Measurements from ENCODE around the gene DGKD. TPM values are rescaled to one million over a fixed set of nuclear protein-coding genes. Genes with fewer than 3 reads are reported as not detected.

DGKD gene
- total RNA-seq, 2 experiments from 2014 or later = 92.1 to 94.2 TPM

GRCh38 chr2:233414777-233415570 is 60.7 kb downstream of the DGKD start:
- Mint-ChIP-seq H3K27me3 (ENCODE audit: low read depth) (no peaks in the 10 kb centered on the region), H3K36me3 (ENCODE audit: low read depth) (peaks cover 81% of the 10 kb centered on the region), H3K27ac (peak overlapping the region; percentile 77), H3K9me3 (ENCODE audit: insufficient read depth) (peaks cover 20% of the 10 kb centered on the region), H3K4me3 (peak overlapping the region; percentile 41), H3K4me1 (ENCODE audit: low read depth) (peaks cover 88% of the 10 kb centered on the region)
- peak; percentile 43 for ATAC-seq
- ChIA-PET POLR2A (no interaction called here), CTCF (interaction anchor here (0.8 to 9.6 kb wide), 6 partner anchors 11 to 361 kb away, joined by 3 to 180 read pairs (median 5); no protein-coding TSS in a partner anchor)
- DNase-seq = peak; percentile 60

GRCh38 chr2:233416199-233416598 is 61.9 kb downstream of the DGKD start:
- ATAC-seq (no peak), DNase-seq (no peak)
- ChIA-PET CTCF (interaction anchor here (0.9 to 9.6 kb wide), 5 partner anchors 12 to 58 kb away, joined by 3 to 180 read pairs (median 6); no protein-coding TSS in a partner anchor), POLR2A (no interaction called here)
- H3K27me3 Mint-ChIP-seq (ENCODE audit: low read depth) = no peaks in the 10 kb centered on the region
- H3K4me3 Mint-ChIP-seq = peak overlapping the region; percentile 13
- peak overlapping the region; percentile 31 for H3K27ac Mint-ChIP-seq
- peaks cover 88% of the 10 kb centered on the region for H3K4me1 Mint-ChIP-seq (ENCODE audit: low read depth)
- H3K36me3 Mint-ChIP-seq (ENCODE audit: low read depth) = peaks cover 76% of the 10 kb centered on the region
- peaks cover 17% of the 10 kb centered on the region for H3K9me3 Mint-ChIP-seq (ENCODE audit: insufficient read depth)

DNA sequence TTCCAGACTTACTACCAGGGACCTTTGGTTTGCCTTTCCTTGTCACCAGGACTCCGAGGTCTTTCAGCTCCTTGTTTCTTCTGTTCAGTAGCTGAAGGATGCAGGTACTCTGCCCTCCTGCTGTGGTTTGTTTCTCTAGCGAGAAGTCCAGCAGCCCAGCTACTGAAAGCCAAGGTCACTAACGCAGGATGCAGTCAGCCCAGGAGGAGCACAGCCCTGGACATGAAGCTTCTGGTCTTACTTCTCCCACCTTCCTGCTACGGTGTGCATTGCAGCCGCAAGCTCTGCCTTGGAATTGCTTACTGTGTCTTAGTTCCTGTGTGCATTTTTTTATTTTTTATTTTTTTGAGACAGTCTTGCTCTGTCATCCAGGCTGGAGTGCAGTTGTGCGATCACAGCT is 62.4 kb downstream of the DGKD start:
- Mint-ChIP-seq H3K4me3 (no peak overlapping the region), H3K27ac (no peak overlapping the region), H3K36me3 (ENCODE audit: low read depth) (peaks cover 74% of the 10 kb centered on the region), H3K27me3 (ENCODE audit: low read depth) (no peaks in the 10 kb centered on the region), H3K4me1 (ENCODE audit: low read depth) (peaks cover 88% of the 10 kb centered on the region), H3K9me3 (ENCODE audit: insufficient read depth) (peaks cover 12% of the 10 kb centered on the region)
- ChIA-PET POLR2A (no interaction called here), CTCF (interaction anchor here (0.9 to 9.6 kb wide), 4 partner anchors 13 to 59 kb away, joined by 3 to 180 read pairs (median 42); no protein-coding TSS in a partner anchor)
- no peak for ATAC-seq
- DNase-seq = no peak

- peaks cover 74% of the 10 kb centered on the region for H3K36me3 Mint-ChIP-seq (ENCODE audit: low read depth)
- no peak overlapping the region for H3K27ac Mint-ChIP-seq
- ChIA-PET POLR2A (no interaction called here), CTCF (interaction anchor here (1.6 to 9.6 kb wide), 3 partner anchors 13 to 64 kb away, joined by 4 to 180 read pairs (median 81); no protein-coding TSS in a partner anchor)
- no peak overlapping the region for H3K4me3 Mint-ChIP-seq
- no peak for DNase-seq
- no peaks in the 10 kb centered on the region for H3K27me3 Mint-ChIP-seq (ENCODE audit: low read depth)
- peaks cover 8% of the 10 kb centered on the region for H3K9me3 Mint-ChIP-seq (ENCODE audit: insufficient read depth)
- no peak for ATAC-seq
- H3K4me1 Mint-ChIP-seq (ENCODE audit: low read depth) = peaks cover 93% of the 10 kb centered on the region
Measured at GRCh38 chr2:233417282-233417681, 63.0 kb downstream of the DGKD start.

GRCh38 chr2:233418052-233418760 is 63.9 kb downstream of the DGKD start:
- H3K27me3 Mint-ChIP-seq (ENCODE audit: low read depth) = no peaks in the 10 kb centered on the region
- peak overlapping the region; percentile 67 for H3K4me3 Mint-ChIP-seq
- peaks cover 97% of the 10 kb centered on the region for H3K4me1 Mint-ChIP-seq (ENCODE audit: low read depth)
- ATAC-seq (no peak), DNase-seq (no peak)
- CTCF ChIA-PET = interaction anchor here (0.7 to 9.6 kb wide), 8 partner anchors 8 to 150 kb away, joined by 3 to 180 read pairs (median 6); no protein-coding TSS in a partner anchor
- H3K27ac Mint-ChIP-seq = peak overlapping the region; percentile 92
- POLR2A ChIA-PET = interaction anchor here (0.8 to 2.5 kb wide), 5 partner anchors 9 to 34 kb away, joined by 3 to 13 read pairs (median 4); no protein-coding TSS in a partner anchor
- peaks cover 2% of the 10 kb centered on the region for H3K9me3 Mint-ChIP-seq (ENCODE audit: insufficient read depth)
- peaks cover 75% of the 10 kb centered on the region for H3K36me3 Mint-ChIP-seq (ENCODE audit: low read depth)

DNA sequence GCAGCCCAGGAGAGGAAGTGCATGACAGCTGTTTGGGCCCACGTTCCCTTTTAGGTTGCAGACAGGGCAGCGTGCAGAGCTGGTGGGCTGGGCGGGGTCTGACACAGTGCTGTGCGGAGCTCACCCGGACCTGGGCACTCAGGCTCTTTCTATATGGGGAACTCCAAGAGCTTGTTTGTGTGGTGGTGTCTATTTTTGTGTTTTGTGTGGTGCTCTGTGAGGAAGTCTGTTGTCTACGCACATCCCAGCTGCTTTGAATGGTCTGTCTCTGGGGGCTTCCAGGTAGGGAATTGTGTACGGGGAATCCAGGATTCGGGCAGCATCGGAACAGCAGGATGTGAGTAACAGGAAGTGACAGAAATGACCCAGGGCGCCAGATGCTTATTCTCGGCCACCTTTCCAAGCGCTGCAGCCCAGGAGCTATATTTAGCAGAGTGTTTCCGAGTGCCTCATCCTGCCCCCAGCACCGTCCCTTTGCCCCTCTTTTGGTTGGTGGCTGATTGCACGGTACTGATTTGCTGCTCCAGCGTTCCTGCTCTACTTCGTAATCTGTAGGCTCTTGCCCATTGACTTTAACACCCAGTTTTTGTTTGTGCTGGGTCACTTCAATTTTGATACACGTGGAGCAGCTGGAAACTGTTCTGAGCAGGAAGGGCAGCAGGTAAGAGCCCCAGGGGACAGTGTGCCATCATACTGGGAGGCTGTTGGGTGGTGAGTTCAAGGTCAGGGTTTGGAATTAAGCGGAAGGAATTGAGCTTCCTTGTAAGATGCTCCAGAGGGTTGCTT is 64.7 kb downstream of the DGKD start:
- peak; percentile 48 for ATAC-seq
- Mint-ChIP-seq H3K27me3 (ENCODE audit: low read depth) (no peaks in the 10 kb centered on the region), H3K4me1 (ENCODE audit: low read depth) (peaks cover 97% of the 10 kb centered on the region), H3K36me3 (ENCODE audit: low read depth) (peaks cover 77% of the 10 kb centered on the region), H3K9me3 (ENCODE audit: insufficient read depth) (no peaks in the 10 kb centered on the region), H3K27ac (peak overlapping the region; percentile 92), H3K4me3 (peak overlapping the region; percentile 67)
- ChIA-PET CTCF (interaction anchor here (0.7 to 9.6 kb wide), 10 partner anchors 9 to 151 kb away, joined by 3 to 180 read pairs (median 4); no protein-coding TSS in a partner anchor), POLR2A (interaction anchor here (0.8 to 2.5 kb wide), 5 partner anchors 9 to 34 kb away, joined by 3 to 13 read pairs (median 4); no protein-coding TSS in a partner anchor)
- DNase-seq = peak; percentile 64

DNA sequence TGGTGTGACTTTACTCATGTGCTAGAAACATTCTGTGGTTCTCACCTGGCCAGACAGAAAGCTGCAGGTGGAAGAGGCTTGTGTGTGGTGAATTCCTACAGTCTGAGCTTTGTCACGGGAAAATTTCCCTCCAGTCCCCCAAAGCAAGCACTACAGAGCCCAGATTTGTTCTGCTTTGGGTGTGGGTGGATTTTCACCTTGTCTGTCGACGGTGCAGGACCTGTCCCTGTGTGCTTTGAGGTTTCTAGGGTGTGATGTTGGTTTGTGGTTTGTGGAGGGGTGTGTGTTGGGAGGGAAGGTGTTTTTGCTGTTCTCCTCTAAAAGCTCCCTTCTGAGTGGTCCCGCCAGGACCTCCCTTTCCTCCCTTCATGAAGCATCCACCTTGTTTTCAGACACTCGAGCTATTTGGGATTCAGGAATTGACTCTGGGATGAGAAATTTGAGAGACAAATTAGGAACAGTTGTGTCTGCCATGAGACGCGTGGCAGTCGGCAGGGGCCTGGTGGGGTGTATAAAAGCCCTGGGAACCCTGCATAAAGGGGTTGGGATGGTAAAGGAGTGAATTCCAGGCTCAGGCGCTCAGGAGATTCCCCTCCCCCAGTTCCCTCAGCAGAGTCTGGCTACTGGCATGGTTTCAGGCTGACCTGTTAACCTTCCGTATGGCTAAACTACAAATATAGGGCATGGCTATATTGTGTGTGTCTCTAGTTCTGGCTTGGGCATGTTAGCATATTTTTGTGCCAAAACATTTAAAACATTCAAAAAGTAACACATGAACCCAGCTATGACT is 65.5 kb downstream of the DGKD start:
- peak; percentile 72 for DNase-seq
- ATAC-seq = peak; percentile 16
- peaks cover 79% of the 10 kb centered on the region for H3K36me3 Mint-ChIP-seq (ENCODE audit: low read depth)
- H3K4me3 Mint-ChIP-seq = peak overlapping the region; percentile 67
- ChIA-PET POLR2A (interaction anchor here (0.9 to 2.5 kb wide), 3 partner anchors 10 to 33 kb away, joined by 3 to 13 read pairs (median 7); no protein-coding TSS in a partner anchor), CTCF (interaction anchor here (0.9 to 9.6 kb wide), 8 partner anchors 9 to 149 kb away, joined by 3 to 180 read pairs (median 6); no protein-coding TSS in a partner anchor)
- H3K27me3 Mint-ChIP-seq (ENCODE audit: low read depth) = no peaks in the 10 kb centered on the region
- no peaks in the 10 kb centered on the region for H3K9me3 Mint-ChIP-seq (ENCODE audit: insufficient read depth)
- H3K27ac Mint-ChIP-seq = peak overlapping the region; percentile 92
- peaks cover 96% of the 10 kb centered on the region for H3K4me1 Mint-ChIP-seq (ENCODE audit: low read depth)

DNA sequence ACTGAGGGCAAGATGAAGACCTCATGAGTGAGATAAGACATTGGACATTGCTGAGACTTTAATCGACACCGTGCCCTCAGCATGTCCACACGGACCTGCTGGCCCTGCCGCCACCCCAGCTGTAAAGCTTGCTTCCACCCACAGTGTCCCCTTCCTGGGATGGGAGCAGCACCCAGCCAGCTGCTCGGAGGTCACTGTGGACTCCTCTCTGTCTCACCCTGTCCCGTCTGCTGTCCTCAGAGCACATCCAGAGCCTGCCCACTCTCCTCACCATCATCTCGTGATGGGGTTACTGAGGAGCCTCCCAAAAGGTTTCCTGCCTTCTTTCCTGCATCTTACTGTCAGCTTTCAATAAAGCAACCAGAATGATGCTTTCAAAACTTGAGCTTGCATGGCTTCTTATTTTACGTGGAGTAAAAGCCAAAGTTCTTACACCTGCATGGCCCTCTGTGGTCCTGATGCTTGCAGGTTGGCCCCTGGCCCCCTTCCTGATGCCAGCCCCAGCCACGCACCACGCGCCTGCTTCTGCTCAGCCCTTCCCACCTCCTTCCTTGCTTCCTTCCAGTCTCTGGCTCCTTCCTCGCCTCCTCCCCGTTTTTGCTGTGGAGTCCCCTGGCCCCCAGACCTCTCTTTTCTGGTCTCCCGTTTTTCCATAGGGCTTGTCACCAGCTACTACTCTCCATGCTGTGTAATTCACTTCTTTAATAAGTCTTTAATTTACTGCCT is 67.0 kb downstream of the DGKD start:
- Mint-ChIP-seq H3K4me1 (ENCODE audit: low read depth) (peaks cover 91% of the 10 kb centered on the region), H3K9me3 (ENCODE audit: insufficient read depth) (no peaks in the 10 kb centered on the region), H3K27me3 (ENCODE audit: low read depth) (no peaks in the 10 kb centered on the region), H3K4me3 (peak overlapping the region; percentile 72), H3K36me3 (ENCODE audit: low read depth) (peaks cover 75% of the 10 kb centered on the region), H3K27ac (peak overlapping the region; percentile 98)
- no peak for DNase-seq
- no peak for ATAC-seq
- ChIA-PET CTCF (interaction anchor here (0.7 to 9.6 kb wide), 9 partner anchors 11 to 170 kb away, joined by 3 to 180 read pairs (median 5); partner anchors contain the start of gene ATG16L1), POLR2A (interaction anchor here (0.8 to 1.8 kb wide), 5 partner anchors 14 to 154 kb away, joined by 3 to 9 read pairs (median 5); no protein-coding TSS in a partner anchor)

- Mint-ChIP-seq H3K9me3 (ENCODE audit: insufficient read depth) (no peaks in the 10 kb centered on the region), H3K27ac (peak overlapping the region; percentile 98), H3K4me1 (ENCODE audit: low read depth) (peaks cover 93% of the 10 kb centered on the region), H3K4me3 (peak overlapping the region; percentile 72), H3K27me3 (ENCODE audit: low read depth) (no peaks in the 10 kb centered on the region), H3K36me3 (ENCODE audit: low read depth) (peaks cover 79% of the 10 kb centered on the region)
- peak; percentile 90 for ATAC-seq
- peak; percentile 83 for DNase-seq
- ChIA-PET CTCF (interaction anchor here (0.7 to 9.6 kb wide), 10 partner anchors 10 to 171 kb away, joined by 3 to 180 read pairs (median 4); partner anchors contain the start of gene ATG16L1), POLR2A (interaction anchor here (0.7 to 1.8 kb wide), 6 partner anchors 15 to 155 kb away, joined by 3 to 9 read pairs (median 4); no protein-coding TSS in a partner anchor)
Measured at GRCh38 chr2:233422050-233422639, 67.9 kb downstream of the DGKD start.
